Thyroid gland (tissue), 4 donors: Measurements from ENCODE around the gene UROC1. TPM values are rescaled to one million over a fixed set of nuclear protein-coding genes. Genes with fewer than 3 reads are reported as not detected.

Experiments used
- DNase-seq, 2 donors: peaks; one replicate each; pipeline ENCODE4 v3.0.0-alpha.2; 2019
- H3K27ac ChIP-seq, 3 donors: fragments of 200-600 bp; sonication (generic); 1 replicate in 2 of 3; 2 replicates in 1 of 3; pipeline ENCODE4 v1.5.1; 2016 to 2019; ENCODE audit warnings: mild to moderate bottlenecking in 1 of 3, moderate library complexity in 1 of 3
- H3K27me3 ChIP-seq: fragments of 200-600 bp; sonication (generic); one replicate; pipeline ENCODE4 v1.5.1; 2019
- H3K36me3 ChIP-seq, 2 donors: fragments of 200-600 bp; sonication (generic); one replicate each; pipeline ENCODE4 v1.5.1; 2016 to 2019
- H3K4me1 ChIP-seq, 2 donors: fragments of 200-600 bp; sonication (generic); one replicate each; pipeline ENCODE4 v1.5.1; 2017 to 2019
- H3K4me3 ChIP-seq, 3 donors: fragments of 200-600 bp; sonication (generic); replicated peaks in 1 of 3; 1 replicate in 2 of 3; 2 replicates in 1 of 3; pipeline ENCODE4 v1.5.1; 2016; ENCODE audit warnings: mild to moderate bottlenecking in 1 of 3
- H3K9me3 ChIP-seq: fragments of 200-600 bp; sonication (generic); one replicate; pipeline ENCODE4 v1.5.1; 2017
- POLR2A ChIP-seq, 2 donors: fragments of 450-650 bp; IDR thresholded peaks; one replicate each; pipeline ENCODE4 v1.6.1; 2017; ENCODE audit warnings: antibody characterized with exemption in 2 of 2, mild to moderate bottlenecking in 2 of 2, moderate library complexity in 1 of 2
- WGBS, 2 donors: methylation state at CpG; one replicate each; pipeline ENCODE4 v1.1.5; 2017; 5-methylcytosine and 5-hydroxymethylcytosine counted together
- intact Hi-C: fragments of 100-400 bp; cut with DNase I; formaldehyde crosslinking; loops from one replicate; pipeline ENCODE4 v1.15.1; 2023
- total RNA-seq, 4 donors: library from RNA; depleted of rRNA; stranded (reverse); fragments of >200 nt; gene quantifications; one replicate each; pipeline ENCODE4 v1.2.3, GENCODE V29; 2016
- TF ChIP-seq, protein P1 (sequence below), 6 experiments: fragments of 200-600 bp in 3 of 6; fragments of 450-650 bp in 3 of 6; sonication (generic) in 3 of 6; IDR thresholded peaks; one replicate each; pipeline ENCODE4 v1.5.1; 2016 to 2019; ENCODE audit warnings: antibody characterized with exemption in 6 of 6, mild to moderate bottlenecking in 2 of 6, inconsistent platforms in 1 of 6, moderate library complexity in 1 of 6

UROC1 gene
- total RNA-seq, 4 donors from 2014 or later: not detected

DNA sequence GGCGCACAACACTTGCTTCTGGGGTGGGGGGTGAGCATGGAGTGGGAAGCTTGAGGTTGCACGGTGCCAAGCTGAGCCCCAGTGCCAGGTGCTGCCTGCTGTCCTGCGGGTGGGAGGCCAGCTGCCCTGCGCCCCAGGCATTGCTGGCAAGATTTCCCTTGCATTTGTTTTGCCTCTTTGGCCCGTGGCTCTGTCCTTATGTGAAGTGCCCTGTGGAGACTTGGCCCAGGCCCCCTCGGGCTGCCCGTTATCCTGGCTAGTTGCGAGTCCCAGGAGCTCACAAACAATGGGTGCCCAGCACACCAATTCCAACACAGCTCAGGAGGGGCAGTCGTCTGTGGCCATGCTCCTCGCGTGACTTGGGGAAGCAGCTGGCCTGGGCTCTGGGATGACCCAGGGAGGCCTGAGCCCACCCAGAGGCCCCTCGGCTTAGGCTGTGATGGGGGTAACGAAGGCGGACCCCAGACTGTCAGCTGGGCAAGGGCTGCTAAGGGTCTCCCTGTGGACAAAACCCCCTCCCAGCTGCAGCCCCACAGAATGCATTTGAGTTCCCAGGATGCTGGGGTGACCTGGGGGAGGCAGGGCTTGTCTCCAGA is 35.2 kb upstream of the UROC1 start:
- intact Hi-C loops: no loop called here
- DNase-seq: no peak

DNA sequence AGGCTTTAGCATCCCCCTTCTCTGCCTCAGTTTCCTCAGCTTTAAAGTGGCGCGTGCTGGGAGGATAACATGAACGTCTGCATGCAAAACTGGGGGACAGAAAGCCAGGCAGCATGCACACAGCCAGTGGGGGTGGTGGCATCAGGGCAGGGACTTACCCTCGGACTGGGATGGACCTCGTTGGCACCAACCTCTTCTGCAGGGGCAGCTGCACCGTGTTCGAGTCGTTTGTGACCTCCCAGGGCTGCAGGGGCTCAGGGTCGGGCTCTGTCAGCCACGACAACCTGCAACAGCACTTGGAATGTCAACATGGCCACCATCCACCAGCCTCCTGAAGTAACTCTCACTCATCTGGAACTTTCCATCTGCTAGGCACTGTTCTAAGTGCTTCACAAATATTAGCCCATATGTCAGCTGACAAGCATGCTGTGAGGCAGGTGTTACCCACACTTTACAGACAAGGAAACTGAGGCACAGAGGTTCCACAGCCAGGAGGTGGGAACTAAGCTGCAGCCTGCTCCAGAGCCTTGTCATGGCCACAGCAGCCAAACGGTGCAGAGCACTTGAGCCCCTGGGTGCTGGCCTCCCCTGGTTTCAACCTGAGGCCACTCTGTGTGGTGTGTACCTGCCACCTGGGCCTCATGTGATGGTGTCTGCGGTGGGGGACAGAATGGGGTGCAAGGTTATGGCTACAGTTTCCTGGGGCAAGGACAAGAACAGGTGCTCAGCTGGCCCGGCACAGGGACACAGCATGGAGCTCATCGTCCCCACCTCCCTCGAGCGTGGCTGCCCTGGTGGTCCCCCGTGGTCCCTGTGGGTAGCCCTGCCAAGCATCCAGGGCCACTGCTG is 34.5 kb upstream of the UROC1 start:
- Histone ChIP-seq H3K4me1 (no peaks in the 10 kb centered on the region), H3K9me3 (no peaks in the 10 kb centered on the region), H3K27me3 (no peaks in the 10 kb centered on the region), H3K36me3 (no peaks in the 10 kb centered on the region), H3K4me3 (no peak overlapping the region), H3K27ac (no peak overlapping the region)
- intact Hi-C loops: no loop called here
- WGBS, 2 donors: 64 to 95% methylated on average over 4 to 17 of the region's 17 CpGs
- DNase-seq: no peak
- no peak for TF ChIP-seq POLR2A (IDR thresholded peaks at IDR 0.05)
- TF ChIP-seq, protein P1, sequence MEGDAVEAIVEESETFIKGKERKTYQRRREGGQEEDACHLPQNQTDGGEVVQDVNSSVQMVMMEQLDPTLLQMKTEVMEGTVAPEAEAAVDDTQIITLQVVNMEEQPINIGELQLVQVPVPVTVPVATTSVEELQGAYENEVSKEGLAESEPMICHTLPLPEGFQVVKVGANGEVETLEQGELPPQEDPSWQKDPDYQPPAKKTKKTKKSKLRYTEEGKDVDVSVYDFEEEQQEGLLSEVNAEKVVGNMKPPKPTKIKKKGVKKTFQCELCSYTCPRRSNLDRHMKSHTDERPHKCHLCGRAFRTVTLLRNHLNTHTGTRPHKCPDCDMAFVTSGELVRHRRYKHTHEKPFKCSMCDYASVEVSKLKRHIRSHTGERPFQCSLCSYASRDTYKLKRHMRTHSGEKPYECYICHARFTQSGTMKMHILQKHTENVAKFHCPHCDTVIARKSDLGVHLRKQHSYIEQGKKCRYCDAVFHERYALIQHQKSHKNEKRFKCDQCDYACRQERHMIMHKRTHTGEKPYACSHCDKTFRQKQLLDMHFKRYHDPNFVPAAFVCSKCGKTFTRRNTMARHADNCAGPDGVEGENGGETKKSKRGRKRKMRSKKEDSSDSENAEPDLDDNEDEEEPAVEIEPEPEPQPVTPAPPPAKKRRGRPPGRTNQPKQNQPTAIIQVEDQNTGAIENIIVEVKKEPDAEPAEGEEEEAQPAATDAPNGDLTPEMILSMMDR (IDR thresholded peaks at IDR 0.05): no peak

More for the DNA sequence above, 35.2 kb upstream of the UROC1 start:
- H3K27me3 ChIP-seq: no peaks in the 10 kb centered on the region
- no peaks in the 10 kb centered on the region for H3K4me1 ChIP-seq
- TF ChIP-seq, protein P1 (IDR thresholded peaks at IDR 0.05): no peak
- no peak for TF ChIP-seq POLR2A (IDR thresholded peaks at IDR 0.05)
- H3K4me3 ChIP-seq: no peak overlapping the region
- WGBS, 2 donors: 78% methylated on average over 11 of the region's 14 CpGs; no CpG with 5 or more reads in 1 of the 2 donors
- no peak overlapping the region for H3K27ac ChIP-seq
- no peaks in the 10 kb centered on the region for H3K9me3 ChIP-seq
- no peaks in the 10 kb centered on the region for H3K36me3 ChIP-seq

DNA sequence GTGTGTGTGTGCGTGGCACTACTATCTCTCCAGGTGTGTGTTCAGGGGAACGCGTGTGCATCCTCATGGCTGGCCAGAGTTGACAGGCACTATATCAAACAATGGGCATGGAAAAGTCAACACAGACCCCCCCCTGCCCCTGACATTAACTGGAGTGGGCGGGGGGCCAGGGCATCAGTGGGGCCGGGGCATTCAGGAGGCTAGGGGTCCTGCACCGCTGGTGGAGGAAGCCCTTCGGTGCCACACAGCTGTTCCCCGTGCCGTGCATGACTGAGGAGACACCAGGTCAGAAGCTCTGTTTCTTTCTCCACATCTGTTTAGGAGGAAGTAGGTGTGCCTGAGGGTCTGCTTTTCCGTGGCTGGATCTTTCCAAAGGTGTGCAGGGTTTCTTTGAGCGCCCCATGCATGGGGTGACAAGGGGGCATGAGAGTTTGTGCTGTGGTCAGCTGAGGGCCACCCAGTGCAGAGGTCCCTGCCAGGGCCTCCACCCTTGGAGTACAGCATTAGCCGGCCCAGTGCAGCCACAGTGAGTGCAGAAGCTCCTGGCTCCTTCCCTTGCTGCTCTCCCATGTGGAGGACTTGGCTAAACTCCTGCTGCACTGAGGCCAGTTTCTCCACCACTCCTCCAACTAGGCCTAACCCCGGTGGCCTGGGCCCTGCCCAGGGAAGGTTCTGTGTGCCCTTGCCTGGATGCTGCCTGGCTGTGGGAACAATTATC is 33.7 kb upstream of the UROC1 start:
- TF ChIP-seq, protein P1 (IDR thresholded peaks at IDR 0.05): no peak
- no peak for TF ChIP-seq POLR2A (IDR thresholded peaks at IDR 0.05)
- Histone ChIP-seq H3K4me3 (no peak overlapping the region), H3K27me3 (no peaks in the 10 kb centered on the region), H3K27ac (no peak overlapping the region), H3K4me1 (no peaks in the 10 kb centered on the region), H3K9me3 (no peaks in the 10 kb centered on the region), H3K36me3 (no peaks in the 10 kb centered on the region)
- 82 to 92% methylated on average over 8 to 11 of the region's 13 CpGs for WGBS, 2 donors
- DNase-seq: no peak
- intact Hi-C loops: no loop called here

DNA sequence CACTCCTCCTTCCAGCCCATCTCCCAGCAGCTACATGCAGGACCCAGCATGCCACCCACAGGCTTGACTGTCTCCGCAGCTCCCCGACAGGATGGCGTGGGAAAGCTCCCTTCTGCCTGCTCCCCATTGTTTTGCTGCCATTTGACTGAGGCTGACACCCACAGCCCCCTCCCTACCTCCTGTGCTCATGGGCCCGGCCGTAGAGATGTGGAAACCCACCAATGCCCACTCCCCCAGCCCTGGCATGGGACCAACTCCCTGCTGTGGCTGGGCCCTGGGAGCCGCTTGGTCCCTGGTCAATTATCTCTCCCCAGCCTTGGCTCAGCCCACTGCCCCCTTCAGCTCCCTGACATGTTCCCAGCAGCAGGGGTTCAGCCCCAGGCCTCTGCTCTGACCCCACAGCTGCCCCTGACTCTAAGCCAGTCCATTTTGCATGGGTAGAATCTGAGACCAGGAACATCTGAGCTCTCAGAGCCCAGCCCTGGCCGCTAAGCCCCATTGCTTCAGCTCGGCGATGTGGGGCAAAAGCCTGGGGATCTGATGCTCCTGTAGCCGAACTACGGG is 33.0 kb upstream of the UROC1 start:
- Histone ChIP-seq H3K4me1 (no peaks in the 10 kb centered on the region), H3K36me3 (no peaks in the 10 kb centered on the region), H3K4me3 (no peak overlapping the region), H3K27me3 (no peaks in the 10 kb centered on the region), H3K27ac (no peak overlapping the region), H3K9me3 (no peaks in the 10 kb centered on the region)
- intact Hi-C loops: no loop called here
- WGBS, 2 donors: 82 to 88% methylated on average over 7 to 11 of the region's 11 CpGs
- no peak for DNase-seq
- TF ChIP-seq POLR2A (IDR thresholded peaks at IDR 0.05): no peak
- TF ChIP-seq, protein P1 (IDR thresholded peaks at IDR 0.05): no peak
